ENCODE measurements around the gene MINK1.

MINK1 gene

DNA sequence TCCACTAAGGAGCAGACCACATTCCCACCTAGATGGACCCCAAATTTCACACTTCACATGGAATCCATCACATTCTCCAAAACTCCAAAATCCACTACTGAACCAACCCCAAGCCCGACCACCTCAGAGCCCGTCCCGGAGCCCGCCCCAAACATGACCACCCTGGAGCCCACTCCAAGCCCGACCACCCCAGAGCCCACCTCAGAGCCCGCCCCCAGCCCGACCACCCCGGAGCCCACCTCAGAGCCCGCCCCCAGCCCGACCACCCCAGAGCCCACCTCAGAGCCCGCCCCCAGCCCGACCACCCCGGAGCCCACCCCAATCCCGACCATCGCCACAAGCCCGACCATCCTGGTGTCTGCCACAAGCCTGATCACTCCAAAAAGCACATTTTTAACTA lies 100.5 kb downstream of the MINK1 start:
- no peak for DNase-seq (ENCODE audit: low spot score)

DNA sequence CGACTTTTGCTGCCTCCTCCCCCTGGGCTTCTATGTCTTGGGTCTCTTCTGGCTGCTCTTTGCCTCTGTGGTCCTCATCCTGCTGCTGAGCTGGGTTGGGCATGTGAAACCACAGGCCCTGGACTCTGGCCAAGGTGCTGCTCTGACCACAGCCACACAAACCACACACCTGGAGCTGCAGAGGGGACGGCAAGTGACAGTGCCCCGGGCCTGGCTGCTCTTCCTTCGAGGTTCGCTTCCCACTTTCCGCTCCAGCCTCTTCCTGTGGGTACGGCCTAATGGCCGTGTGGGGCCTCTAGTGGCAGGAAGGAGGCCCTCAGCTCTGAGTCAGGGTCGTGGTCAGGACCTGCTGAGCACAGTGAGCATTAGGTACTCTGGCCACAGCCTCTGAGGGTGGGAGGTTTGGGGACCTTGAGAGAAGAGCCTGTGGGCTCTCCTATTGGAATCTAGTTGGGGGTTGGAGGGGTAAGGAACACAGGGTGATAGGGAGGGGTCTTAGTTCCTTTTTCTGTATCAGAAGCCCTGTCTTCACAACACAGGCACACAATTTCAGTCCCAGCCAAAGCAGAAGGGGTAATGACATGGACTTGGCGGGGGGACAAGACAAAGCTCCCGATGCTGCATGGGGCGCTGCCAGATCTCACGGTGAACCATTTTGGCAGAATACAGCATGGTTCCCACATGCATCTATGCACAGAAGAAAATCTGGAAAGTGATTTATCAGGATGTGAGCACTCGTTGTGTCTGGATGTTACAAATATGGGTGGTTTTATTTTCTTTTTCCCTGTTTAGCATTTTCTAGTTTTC lies 101.2 kb downstream of the MINK1 start:
- peak; percentile 92 for DNase-seq (ENCODE audit: low spot score)

DNA sequence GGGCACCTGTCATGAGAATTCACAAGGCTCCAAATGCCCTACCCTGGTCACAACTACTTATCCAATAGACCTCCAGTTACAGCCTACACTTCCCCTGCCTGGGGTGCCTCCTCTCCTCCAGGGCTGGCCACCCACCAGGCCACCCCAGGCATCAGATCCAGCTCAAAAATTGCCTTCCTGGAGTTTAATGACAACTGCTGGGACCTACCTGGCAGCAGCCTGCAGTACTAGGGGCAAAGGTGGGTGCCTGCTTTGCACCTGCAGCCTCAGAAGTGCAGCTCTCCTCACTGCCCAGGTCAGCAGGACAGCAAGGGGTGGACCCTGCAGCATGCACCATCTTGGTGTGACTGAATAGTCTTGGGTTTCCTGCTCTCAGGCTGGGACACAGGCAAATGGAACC lies 102.5 kb downstream of the MINK1 start:
- no peak for DNase-seq (ENCODE audit: low spot score)

GRCh38 chr17:4936436-4936835 lies 103.3 kb downstream of the MINK1 start:
- DNase-seq (ENCODE audit: low spot score), result no peak

GRCh38 chr17:4937553-4937952 lies 104.4 kb downstream of the MINK1 start:
- no peak for DNase-seq (ENCODE audit: low spot score)

GRCh38 chr17:4938069-4938491 lies 104.9 kb downstream of the MINK1 start:
- DNase-seq (ENCODE audit: low spot score), result no peak

GRCh38 chr17:4938688-4939545 lies 105.8 kb downstream of the MINK1 start:
- DNase-seq (ENCODE audit: low spot score), result no peak

DNA sequence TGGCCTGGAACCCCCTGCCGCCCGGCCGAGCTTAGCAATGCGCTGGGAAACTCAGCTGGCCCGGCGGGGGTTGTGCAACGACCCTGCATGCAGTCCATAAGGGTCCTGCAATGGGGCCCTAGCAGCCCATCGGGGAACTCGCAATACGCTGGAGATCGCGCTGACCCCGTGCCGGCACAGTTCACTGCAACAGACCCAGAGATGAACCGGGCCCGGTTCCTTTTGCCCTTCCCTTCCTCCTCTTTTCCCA lies 106.3 kb downstream of the MINK1 start:
- DNase-seq (ENCODE audit: low spot score), result no peak

DNA sequence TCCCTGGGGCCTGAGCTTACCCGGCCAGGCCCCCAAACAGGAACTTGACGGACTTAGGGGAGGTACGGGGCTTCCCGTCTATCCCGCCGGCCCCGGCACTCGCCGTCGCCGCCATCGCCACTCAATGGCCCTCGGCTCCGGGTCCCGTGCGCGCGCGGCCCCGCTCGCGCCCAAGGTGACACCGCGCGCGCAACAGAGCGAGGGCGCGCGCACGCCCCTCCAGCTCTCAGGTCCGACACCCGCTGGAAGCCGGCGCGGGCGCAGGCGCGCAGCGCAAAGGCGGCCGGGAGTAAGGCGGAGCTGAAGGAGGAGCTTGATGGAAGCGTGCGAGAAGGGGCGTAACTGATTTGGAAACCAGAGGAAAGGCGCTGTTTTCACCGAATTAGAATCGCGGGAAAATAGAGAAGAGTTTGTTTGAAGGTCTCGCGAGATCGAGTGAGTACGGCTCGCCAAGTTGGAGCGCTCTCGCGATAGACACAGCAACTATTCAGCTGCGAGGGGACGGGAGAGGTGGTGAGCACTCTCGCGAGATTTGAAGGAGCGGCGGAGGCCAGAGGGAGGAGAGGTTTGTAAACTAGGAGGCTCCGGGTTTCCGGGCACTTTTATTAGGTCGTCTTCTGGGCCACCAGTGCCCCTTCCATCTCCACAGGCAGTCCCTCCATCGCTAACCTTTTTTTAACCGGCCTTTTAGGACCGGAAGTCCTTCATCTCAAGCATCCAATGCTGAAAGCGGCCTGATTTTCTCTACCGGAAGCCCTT lies 106.8 kb downstream of the MINK1 start, which contains the start of the genes RNF167 and SLC25A11:
TSS of gene RNF167 (plus strand) at position 473 of the 759 bp plus-strand sequence. CDS start 642 bp downstream, outside the sequence.
TSS of gene SLC25A11 (minus strand) at position 251 of the 759 bp plus-strand sequence. CDS start at position 115, 136 bp downstream.
- peak; percentile 99 for DNase-seq (ENCODE audit: low spot score)

- peak; percentile 93 for DNase-seq (ENCODE audit: low spot score)
These were observed 107.6 kb downstream of the MINK1 start for GRCh38 chr17:4940555-4941318.

DNA sequence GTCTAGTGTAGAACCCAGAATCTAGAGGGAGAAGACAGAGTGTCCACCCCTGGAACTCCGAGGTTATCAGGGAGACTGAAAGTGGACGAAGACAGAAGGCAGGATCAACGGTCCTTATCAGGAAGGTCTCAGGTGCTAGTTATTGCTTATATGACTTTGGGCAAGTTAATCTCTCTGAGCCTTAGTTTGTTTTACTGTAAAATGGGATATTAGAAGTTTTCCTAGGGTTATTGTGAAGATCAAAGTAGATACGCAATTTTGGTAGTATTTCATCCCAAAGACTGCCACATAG lies 108.1 kb downstream of the MINK1 start:
- DNase-seq (ENCODE audit: low spot score), result no peak

DNA sequence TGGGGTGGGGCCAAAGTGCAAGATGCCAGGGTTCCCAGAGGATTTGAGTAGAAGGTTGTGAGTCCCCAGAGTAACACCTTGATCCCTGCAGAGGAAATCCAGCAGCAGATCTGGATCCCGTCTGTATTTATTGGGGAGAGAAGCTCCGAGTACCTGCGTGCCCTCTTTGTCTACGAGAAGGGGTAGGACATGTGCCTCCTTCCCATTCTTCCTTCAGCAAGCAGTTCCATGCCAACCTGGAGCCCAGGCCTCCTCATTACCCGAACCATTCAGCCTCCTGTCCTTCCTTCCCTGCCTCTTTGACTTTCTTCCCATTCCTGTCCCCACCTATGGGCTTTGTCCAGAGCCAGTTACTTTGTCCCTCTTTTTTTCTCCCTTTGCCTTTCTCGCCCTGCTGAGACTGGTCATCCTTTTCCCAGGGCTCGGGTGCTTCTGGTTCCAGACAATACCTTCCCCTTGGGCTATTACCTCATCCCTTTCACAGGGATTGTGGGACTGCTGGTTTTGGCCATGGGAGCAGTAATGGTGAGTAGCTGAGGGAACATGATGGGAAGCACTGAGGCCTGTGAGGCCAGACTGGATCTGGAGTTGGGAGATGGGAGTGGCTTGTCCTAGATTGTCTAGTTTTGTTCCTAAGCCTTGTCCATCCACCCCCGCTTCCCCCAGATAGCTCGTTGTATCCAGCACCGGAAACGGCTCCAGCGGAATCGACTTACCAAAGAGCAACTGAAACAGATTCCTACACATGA lies 109.8 kb downstream of the MINK1 start:
- no peak for DNase-seq (ENCODE audit: low spot score)

DNA sequence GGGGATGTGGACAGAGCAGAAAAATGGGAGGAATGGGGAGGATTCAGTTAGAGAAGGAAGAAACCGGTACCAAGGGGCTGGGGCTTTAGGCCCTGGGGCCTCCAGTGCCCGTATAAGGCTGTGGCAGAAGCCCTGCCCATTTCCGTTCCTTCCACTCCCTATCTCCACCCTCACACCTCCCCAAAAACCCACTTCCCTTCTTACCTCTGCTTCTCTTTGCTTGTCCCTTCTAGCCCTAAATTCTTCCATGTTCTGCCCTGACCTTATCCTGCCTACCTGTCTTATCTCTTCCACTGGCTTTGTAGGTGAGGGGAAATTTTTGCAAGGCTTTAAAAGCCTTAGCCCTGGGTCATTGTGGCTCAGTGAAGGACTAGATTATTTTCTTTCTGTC lies 111.0 kb downstream of the MINK1 start:
- no peak for DNase-seq (ENCODE audit: low spot score)

DNA sequence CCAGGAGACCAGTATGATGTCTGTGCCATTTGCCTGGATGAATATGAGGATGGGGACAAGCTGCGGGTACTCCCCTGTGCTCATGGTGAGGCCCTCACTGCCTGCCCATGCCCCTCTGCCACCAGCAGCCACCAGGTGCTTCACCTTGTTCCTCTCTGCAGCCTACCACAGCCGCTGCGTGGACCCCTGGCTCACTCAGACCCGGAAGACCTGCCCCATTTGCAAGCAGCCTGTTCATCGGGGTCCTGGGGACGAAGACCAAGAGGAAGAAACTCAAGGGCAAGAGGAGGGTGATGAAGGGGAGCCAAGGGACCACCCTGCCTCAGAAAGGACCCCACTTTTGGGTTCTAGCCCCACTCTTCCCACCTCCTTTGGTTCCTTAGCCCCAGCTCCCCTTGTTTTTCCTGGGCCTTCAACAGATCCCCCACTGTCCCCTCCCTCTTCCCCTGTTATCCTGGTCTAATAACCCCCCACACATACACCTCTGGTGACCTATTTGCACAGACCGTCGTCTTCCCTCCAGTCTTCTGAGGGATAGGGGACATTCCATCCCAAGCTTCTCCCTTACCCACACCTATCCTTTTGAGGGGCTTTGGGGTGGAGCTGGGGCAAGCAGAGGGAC lies 111.5 kb downstream of the MINK1 start:
- no peak for DNase-seq (ENCODE audit: low spot score)

GRCh38 chr17:4945176-4945943 lies 112.2 kb downstream of the MINK1 start:
- DNase-seq (ENCODE audit: low spot score), result peak; percentile 91

- DNase-seq (ENCODE audit: low spot score), result no peak
These were observed 112.8 kb downstream of the MINK1 start for GRCh38 chr17:4945944-4946280.

DNA sequence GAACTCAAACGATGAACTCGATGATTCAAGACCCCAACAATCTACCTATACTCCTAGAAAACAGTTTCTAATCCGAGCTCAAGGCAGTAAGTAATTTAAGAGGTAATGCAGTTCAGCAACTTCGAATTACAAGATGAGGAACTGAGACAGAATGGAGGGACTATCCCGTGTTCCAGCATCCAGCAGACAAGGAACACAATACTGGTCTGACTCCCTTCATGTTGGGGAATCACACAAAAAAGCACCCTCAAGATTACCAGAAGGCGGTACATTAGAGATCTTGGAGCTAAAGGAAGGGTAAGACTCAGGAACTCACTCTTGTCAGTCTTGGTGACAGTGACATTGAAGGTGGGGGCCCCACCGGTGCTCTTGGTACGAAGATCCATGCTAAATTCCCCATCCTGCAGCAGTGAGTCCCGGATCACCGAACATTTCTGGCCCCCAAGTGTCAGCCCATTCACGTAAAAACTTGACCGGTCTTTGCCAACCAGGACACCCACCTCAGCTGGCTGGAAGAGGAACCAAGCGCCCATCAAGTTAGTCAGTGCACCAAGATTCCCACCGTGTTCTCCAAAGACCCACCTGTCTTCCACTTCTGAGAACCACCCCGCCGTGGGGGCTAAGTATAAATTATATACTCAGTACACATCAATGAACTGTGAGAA lies 113.3 kb downstream of the MINK1 start:
- no peak for DNase-seq (ENCODE audit: low spot score)

GRCh38 chr17:4947010-4947410 lies 113.9 kb downstream of the MINK1 start:
- DNase-seq (ENCODE audit: low spot score), result no peak
